ENCODE measurements around the gene MANBA.

The MANBA gene

DNA sequence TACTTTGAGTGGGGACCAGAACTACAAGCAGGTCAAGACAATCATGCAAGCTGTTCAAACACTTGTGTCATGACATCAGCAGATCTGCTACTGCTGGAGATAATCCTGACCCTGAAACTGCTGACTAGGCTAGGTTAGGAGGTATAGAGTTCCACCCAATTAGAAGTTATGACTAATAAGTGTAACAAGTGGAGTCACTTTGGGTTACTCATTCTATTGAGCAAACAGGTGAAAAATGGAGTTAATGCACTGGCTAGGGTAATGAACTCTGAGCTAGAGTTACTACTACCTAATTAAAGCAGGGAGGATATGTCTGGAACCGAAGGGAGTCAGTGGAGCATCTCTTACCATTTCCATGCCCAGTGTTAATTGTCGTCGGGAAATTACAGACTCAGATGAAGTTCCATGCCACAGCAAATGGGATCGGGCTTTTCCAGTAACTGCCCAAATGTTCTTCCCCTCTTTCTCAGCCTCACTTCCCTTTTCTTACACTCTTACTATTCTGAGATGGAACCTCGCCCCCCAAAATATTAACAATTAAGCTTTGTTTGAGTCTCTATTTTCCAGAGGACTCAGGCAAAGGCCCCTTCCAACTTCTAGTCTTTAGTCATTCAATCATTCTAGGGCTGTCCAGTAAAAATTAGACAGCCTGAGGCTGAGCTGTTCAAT lies 19.8 kb upstream of the MANBA start (continued):
- TF ChIP-seq, protein P1, sequence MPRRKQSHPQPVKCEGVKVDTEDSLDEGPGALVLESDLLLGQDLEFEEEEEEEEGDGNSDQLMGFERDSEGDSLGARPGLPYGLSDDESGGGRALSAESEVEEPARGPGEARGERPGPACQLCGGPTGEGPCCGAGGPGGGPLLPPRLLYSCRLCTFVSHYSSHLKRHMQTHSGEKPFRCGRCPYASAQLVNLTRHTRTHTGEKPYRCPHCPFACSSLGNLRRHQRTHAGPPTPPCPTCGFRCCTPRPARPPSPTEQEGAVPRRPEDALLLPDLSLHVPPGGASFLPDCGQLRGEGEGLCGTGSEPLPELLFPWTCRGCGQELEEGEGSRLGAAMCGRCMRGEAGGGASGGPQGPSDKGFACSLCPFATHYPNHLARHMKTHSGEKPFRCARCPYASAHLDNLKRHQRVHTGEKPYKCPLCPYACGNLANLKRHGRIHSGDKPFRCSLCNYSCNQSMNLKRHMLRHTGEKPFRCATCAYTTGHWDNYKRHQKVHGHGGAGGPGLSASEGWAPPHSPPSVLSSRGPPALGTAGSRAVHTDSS (tag by site-specific recombination; IDR thresholded peaks at IDR 0.05) = no peak
- peak; percentile 84; the same call in 1 of the 2 replicates for TF ChIP-seq TRIM28 (IDR thresholded peaks at IDR 0.05; ENCODE audit: borderline replicate concordance, low read length)
- peak; percentile 99 for TF ChIP-seq SCRT2 (tag by site-specific recombination; IDR thresholded peaks at IDR 0.05)
- TF ChIP-seq ZNF830 (tag by site-specific recombination; IDR thresholded peaks at IDR 0.05; ENCODE audit: low read depth) = no peak
- peak; percentile 76; the same call in 1 of the 2 replicates for TF ChIP-seq BCL11A (tag by site-specific recombination; IDR thresholded peaks at IDR 0.05; ENCODE audit: low read depth)
- no peak for TF ChIP-seq ZNF549 (tag by site-specific recombination; IDR thresholded peaks at IDR 0.05)
- no peak for TF ChIP-seq HOXC10 (CRISPR knock-in tag; IDR thresholded peaks at IDR 0.05)
- TF ChIP-seq ZBTB21 (tag by site-specific recombination; IDR thresholded peaks at IDR 0.05) = peak; percentile 76
- no peak for TF ChIP-seq ZNF777 (tag by site-specific recombination; IDR thresholded peaks at IDR 0.05; ENCODE audit: borderline replicate concordance)
- peak; percentile 52; the same call in 1 of the 2 replicates for TF ChIP-seq KLF10 (tag by site-specific recombination; IDR thresholded peaks at IDR 0.05)
- peak; percentile 68; the same call in 1 of the 2 replicates for TF ChIP-seq ZSCAN23 (tag by site-specific recombination; IDR thresholded peaks at IDR 0.05)
- TF ChIP-seq, protein P2, sequence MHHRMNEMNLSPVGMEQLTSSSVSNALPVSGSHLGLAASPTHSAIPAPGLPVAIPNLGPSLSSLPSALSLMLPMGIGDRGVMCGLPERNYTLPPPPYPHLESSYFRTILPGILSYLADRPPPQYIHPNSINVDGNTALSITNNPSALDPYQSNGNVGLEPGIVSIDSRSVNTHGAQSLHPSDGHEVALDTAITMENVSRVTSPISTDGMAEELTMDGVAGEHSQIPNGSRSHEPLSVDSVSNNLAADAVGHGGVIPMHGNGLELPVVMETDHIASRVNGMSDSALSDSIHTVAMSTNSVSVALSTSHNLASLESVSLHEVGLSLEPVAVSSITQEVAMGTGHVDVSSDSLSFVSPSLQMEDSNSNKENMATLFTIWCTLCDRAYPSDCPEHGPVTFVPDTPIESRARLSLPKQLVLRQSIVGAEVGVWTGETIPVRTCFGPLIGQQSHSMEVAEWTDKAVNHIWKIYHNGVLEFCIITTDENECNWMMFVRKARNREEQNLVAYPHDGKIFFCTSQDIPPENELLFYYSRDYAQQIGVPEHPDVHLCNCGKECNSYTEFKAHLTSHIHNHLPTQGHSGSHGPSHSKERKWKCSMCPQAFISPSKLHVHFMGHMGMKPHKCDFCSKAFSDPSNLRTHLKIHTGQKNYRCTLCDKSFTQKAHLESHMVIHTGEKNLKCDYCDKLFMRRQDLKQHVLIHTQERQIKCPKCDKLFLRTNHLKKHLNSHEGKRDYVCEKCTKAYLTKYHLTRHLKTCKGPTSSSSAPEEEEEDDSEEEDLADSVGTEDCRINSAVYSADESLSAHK (tag by site-specific recombination; IDR thresholded peaks at IDR 0.05) = peak; percentile 34; the same call in 1 of the 2 replicates
- TF ChIP-seq ZNF248 (tag by site-specific recombination; IDR thresholded peaks at IDR 0.05) = no peak
- peak; percentile 64; the same call in 1 of the 2 replicates for TF ChIP-seq ZNF843 (tag by site-specific recombination; IDR thresholded peaks at IDR 0.05)
- no peak for TF ChIP-seq ZNF621 (tag by site-specific recombination; IDR thresholded peaks at IDR 0.05)
- TF ChIP-seq ZNF23 (tag by site-specific recombination; IDR thresholded peaks at IDR 0.05; ENCODE audit: borderline replicate concordance) = no peak
- TF ChIP-seq, protein P3, sequence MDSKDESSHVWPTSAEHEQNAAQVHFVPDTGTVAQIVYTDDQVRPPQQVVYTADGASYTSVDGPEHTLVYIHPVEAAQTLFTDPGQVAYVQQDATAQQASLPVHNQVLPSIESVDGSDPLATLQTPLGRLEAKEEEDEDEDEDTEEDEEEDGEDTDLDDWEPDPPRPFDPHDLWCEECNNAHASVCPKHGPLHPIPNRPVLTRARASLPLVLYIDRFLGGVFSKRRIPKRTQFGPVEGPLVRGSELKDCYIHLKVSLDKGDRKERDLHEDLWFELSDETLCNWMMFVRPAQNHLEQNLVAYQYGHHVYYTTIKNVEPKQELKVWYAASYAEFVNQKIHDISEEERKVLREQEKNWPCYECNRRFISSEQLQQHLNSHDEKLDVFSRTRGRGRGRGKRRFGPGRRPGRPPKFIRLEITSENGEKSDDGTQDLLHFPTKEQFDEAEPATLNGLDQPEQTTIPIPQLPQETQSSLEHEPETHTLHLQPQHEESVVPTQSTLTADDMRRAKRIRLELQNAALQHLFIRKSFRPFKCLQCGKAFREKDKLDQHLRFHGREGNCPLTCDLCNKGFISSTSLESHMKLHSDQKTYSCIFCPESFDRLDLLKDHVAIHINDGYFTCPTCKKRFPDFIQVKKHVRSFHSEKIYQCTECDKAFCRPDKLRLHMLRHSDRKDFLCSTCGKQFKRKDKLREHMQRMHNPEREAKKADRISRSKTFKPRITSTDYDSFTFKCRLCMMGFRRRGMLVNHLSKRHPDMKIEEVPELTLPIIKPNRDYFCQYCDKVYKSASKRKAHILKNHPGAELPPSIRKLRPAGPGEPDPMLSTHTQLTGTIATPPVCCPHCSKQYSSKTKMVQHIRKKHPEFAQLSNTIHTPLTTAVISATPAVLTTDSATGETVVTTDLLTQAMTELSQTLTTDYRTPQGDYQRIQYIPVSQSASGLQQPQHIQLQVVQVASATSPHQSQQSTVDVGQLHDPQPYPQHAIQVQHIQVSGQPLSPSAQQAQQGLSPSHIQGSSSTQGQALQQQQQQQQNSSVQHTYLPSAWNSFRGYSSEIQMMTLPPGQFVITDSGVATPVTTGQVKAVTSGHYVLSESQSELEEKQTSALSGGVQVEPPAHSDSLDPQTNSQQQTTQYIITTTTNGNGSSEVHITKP (tag by site-specific recombination; IDR thresholded peaks at IDR 0.05) = peak; percentile 64
- no peak for TF ChIP-seq ZNF175 (tag by site-specific recombination; IDR thresholded peaks at IDR 0.05)
- TF ChIP-seq ZNF335 (tag by site-specific recombination; conservative IDR thresholded peaks at IDR 0.05) = no peak; the same call in 1 of the 2 replicates
- peak; percentile 61; the same call in 1 of the 2 replicates for TF ChIP-seq ZBTB17 (tag by site-specific recombination; IDR thresholded peaks at IDR 0.05)
- 0 out of 2 replicates have a peak, but pooled peaks have one; percentile 63 for TF ChIP-seq ZNF391 (tag by site-specific recombination; IDR thresholded peaks at IDR 0.05; ENCODE audit: borderline replicate concordance, low read depth)
- no peak for TF ChIP-seq YY2 (tag by site-specific recombination; IDR thresholded peaks at IDR 0.05)
- no peak for TF ChIP-seq ZNF211 (tag by site-specific recombination; IDR thresholded peaks at IDR 0.05; ENCODE audit: low read depth)
- no peak for TF ChIP-seq GLI4 (tag by site-specific recombination; IDR thresholded peaks at IDR 0.05)
- TF ChIP-seq, protein P4, sequence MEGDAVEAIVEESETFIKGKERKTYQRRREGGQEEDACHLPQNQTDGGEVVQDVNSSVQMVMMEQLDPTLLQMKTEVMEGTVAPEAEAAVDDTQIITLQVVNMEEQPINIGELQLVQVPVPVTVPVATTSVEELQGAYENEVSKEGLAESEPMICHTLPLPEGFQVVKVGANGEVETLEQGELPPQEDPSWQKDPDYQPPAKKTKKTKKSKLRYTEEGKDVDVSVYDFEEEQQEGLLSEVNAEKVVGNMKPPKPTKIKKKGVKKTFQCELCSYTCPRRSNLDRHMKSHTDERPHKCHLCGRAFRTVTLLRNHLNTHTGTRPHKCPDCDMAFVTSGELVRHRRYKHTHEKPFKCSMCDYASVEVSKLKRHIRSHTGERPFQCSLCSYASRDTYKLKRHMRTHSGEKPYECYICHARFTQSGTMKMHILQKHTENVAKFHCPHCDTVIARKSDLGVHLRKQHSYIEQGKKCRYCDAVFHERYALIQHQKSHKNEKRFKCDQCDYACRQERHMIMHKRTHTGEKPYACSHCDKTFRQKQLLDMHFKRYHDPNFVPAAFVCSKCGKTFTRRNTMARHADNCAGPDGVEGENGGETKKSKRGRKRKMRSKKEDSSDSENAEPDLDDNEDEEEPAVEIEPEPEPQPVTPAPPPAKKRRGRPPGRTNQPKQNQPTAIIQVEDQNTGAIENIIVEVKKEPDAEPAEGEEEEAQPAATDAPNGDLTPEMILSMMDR (tag by site-specific recombination; IDR thresholded peaks at IDR 0.05) = no peak
- TF ChIP-seq ZNF670 (tag by site-specific recombination; IDR thresholded peaks at IDR 0.05; ENCODE audit: low read depth) = no peak
- TF ChIP-seq ZXDB (tag by site-specific recombination; IDR thresholded peaks at IDR 0.05) = peak; percentile 69
- TF ChIP-seq ZNF626 (tag by site-specific recombination; IDR thresholded peaks at IDR 0.05) = no peak
- TF ChIP-seq ZFP3 (tag by site-specific recombination; IDR thresholded peaks at IDR 0.05; ENCODE audit: low read depth) = no peak
- TF ChIP-seq, protein P5, sequence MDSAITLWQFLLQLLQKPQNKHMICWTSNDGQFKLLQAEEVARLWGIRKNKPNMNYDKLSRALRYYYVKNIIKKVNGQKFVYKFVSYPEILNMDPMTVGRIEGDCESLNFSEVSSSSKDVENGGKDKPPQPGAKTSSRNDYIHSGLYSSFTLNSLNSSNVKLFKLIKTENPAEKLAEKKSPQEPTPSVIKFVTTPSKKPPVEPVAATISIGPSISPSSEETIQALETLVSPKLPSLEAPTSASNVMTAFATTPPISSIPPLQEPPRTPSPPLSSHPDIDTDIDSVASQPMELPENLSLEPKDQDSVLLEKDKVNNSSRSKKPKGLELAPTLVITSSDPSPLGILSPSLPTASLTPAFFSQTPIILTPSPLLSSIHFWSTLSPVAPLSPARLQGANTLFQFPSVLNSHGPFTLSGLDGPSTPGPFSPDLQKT (IDR thresholded peaks at IDR 0.05; ENCODE audit: borderline replicate concordance, low read depth, low read length) = no peak
- TF ChIP-seq ZNF837 (tag by site-specific recombination; IDR thresholded peaks at IDR 0.05) = no peak
